WERI-Rb-1 (cell line): Measurements from ENCODE around the gene MRGPRD.

Source experiments
- DNase-seq: peaks from one replicate; pipeline ENCODE4 v3.0.0-alpha.2; 2020
- H3K27ac ChIP-seq: fragments of 250-450 bp; sonication (Bioruptor Pico); 2 replicates; pipeline ENCODE4 v1.5.1; 2020; ENCODE audit warnings: mild to moderate bottlenecking, moderate library complexity
- H3K27me3 ChIP-seq: fragments of 250-450 bp; sonication (Bioruptor Pico); 2 replicates; pipeline ENCODE4 v1.5.1; 2021; ENCODE audit warnings: mild to moderate bottlenecking, low read depth, moderate library complexity; ENCODE audit not compliant: insufficient read depth, severe bottlenecking
- H3K36me3 ChIP-seq: fragments of 250-450 bp; sonication (Bioruptor Pico); 2 replicates; pipeline ENCODE4 v1.5.1; 2020; ENCODE audit warnings: mild to moderate bottlenecking, moderate library complexity
- H3K4me3 ChIP-seq: 2 replicates; pipeline ENCODE4 v1.5.1; 2011; ENCODE audit warnings: low read depth, mild to moderate bottlenecking, control low read depth, low read length
- H3K9me3 ChIP-seq: fragments of 250-450 bp; sonication (Bioruptor Pico); 2 replicates; pipeline ENCODE4 v1.5.1; 2021; ENCODE audit warnings: mild to moderate bottlenecking, moderate library complexity; ENCODE audit not compliant: severe bottlenecking
- TF ChIP-seq, protein P1 (sequence below): IDR thresholded peaks from 2 replicates; pipeline ENCODE4 v1.5.1; 2011; ENCODE audit warnings: low read depth, mild to moderate bottlenecking, control low read depth, inconsistent platforms, low read length

MRGPRD gene

GRCh38 chr11:69012092-69013008 is 31.6 kb upstream of the MRGPRD start:
- DNase-seq = no peak
- H3K27me3 ChIP-seq = no peaks in the 10 kb centered on the region
- H3K36me3 ChIP-seq = no peaks in the 10 kb centered on the region
- TF ChIP-seq, protein P1, sequence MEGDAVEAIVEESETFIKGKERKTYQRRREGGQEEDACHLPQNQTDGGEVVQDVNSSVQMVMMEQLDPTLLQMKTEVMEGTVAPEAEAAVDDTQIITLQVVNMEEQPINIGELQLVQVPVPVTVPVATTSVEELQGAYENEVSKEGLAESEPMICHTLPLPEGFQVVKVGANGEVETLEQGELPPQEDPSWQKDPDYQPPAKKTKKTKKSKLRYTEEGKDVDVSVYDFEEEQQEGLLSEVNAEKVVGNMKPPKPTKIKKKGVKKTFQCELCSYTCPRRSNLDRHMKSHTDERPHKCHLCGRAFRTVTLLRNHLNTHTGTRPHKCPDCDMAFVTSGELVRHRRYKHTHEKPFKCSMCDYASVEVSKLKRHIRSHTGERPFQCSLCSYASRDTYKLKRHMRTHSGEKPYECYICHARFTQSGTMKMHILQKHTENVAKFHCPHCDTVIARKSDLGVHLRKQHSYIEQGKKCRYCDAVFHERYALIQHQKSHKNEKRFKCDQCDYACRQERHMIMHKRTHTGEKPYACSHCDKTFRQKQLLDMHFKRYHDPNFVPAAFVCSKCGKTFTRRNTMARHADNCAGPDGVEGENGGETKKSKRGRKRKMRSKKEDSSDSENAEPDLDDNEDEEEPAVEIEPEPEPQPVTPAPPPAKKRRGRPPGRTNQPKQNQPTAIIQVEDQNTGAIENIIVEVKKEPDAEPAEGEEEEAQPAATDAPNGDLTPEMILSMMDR = no peak
- no peak overlapping the region for H3K4me3 ChIP-seq
- no peak overlapping the region for H3K27ac ChIP-seq
- H3K9me3 ChIP-seq = no peaks in the 10 kb centered on the region

GRCh38 chr11:69011624-69012091 is 30.9 kb upstream of the MRGPRD start:
- H3K4me3 ChIP-seq = no peak overlapping the region

DNA sequence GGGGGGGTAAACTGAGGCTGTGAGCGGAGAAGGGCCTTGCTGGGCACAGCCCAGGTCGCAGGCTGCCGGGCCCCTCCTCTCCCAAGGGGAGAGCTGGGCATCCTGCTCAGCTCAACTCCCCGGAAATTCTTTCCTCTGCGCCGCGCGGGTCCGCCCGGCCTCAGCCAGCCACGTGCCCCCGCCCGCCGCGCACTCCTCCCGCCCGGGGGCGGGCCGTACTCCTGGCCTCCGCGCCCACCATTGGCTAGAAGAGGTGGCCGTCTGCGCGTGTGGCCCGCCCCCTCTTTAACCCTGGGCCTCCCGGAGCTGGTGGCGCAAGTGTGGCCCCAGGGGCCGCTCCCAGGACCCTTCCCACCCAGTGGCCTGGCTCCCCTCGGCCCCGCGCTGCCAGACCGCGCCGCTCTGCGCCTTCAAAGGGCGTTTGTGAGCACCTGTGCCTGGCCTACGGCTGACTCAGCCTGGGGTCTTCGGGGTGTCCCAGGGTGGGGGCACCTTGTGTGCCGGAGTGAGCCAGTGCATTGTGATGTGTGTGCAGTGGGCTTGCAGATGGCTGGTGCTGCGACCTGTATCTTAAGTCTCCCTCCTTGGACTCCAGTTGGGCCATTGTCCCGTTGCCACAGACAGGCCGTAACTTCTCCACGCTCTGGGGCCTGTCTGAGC is 30.3 kb upstream of the MRGPRD start:
- Histone ChIP-seq H3K4me3 (no peak overlapping the region), H3K27me3 (no peaks in the 10 kb centered on the region), H3K36me3 (no peaks in the 10 kb centered on the region), H3K9me3 (no peaks in the 10 kb centered on the region), H3K27ac (no peak overlapping the region)
- DNase-seq = no peak
- TF ChIP-seq, protein P1 = no peak

More at GRCh38 chr11:69011624-69012091, 30.9 kb upstream of the MRGPRD start:
- Histone ChIP-seq H3K27ac (no peak overlapping the region), H3K27me3 (no peaks in the 10 kb centered on the region), H3K9me3 (no peaks in the 10 kb centered on the region), H3K36me3 (no peaks in the 10 kb centered on the region)
- DNase-seq = no peak
- TF ChIP-seq, protein P1 = no peak

DNA sequence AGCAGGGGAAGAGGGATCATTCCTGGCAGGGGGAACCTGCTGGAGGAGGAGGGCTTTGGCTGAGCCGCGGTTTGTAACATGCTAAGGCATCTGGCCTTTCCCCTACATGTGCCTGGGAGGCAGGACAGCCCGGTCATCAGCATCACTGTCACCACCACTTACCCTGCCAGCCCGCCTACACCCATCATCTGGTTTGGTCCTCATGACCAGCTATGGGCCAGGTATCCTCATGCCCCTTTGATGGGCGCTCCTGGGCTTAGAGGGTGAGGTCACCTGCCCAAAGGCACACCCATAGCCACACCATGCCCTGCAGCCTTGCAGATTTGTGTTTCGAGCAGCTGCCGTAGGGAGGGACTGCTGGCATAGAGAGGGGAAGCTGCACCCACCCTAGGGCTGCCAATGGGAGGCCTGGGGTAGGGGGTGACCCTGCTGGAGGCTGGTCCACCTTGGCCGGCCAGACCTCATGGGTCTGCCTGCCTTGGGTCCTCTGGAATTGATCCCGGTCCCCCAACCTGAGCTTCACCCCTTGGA is 29.6 kb upstream of the MRGPRD start:
- no peaks in the 10 kb centered on the region for H3K27me3 ChIP-seq
- DNase-seq = no peak
- TF ChIP-seq, protein P1 = no peak
- H3K4me3 ChIP-seq = no peak overlapping the region
- no peaks in the 10 kb centered on the region for H3K9me3 ChIP-seq
- H3K36me3 ChIP-seq = no peaks in the 10 kb centered on the region
- H3K27ac ChIP-seq = no peak overlapping the region

DNA sequence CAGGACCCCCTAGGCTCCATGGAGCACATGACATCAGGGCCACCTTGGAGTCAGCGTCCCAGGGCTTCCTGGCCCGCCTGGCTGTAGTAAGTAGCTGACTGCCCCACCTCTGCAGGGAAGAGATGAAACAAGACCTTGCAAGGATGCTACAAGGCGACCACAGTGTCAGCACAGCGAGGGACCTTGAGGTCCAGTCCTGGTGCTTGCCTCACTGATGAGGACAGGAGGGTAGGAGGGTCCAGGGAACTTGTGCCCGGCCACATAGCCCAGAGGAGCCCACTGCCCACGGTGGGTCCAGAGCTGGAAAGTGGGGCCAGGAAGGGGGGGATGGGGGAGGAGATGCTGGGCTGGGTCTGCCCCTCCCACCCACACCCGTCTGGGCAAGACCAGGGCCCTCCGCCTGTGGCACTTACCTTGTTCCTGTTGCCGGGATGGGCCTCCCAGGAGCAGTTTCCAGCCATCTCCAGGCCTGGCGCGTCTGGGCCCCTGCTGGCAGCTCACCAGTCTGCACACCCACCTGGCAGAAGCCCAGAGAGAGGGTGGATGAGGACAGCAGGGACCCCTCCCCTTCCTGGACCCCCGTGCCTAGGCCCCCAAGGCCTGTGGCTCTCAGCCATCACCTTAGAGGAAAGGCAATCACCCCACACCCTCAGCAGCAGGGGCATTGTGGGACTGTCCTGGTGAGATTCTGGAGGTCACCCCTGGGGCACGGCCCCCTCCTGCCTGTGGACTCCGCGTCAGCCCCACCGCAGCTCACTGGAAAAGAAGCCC is 28.8 kb upstream of the MRGPRD start:
- H3K4me3 ChIP-seq = no peak overlapping the region
- no peaks in the 10 kb centered on the region for H3K36me3 ChIP-seq
- no peak for DNase-seq
- TF ChIP-seq, protein P1 = no peak
- H3K27me3 ChIP-seq = no peaks in the 10 kb centered on the region
- no peaks in the 10 kb centered on the region for H3K9me3 ChIP-seq
- H3K27ac ChIP-seq = no peak overlapping the region
